ENCODE results near the gene RPN2.

DNA sequence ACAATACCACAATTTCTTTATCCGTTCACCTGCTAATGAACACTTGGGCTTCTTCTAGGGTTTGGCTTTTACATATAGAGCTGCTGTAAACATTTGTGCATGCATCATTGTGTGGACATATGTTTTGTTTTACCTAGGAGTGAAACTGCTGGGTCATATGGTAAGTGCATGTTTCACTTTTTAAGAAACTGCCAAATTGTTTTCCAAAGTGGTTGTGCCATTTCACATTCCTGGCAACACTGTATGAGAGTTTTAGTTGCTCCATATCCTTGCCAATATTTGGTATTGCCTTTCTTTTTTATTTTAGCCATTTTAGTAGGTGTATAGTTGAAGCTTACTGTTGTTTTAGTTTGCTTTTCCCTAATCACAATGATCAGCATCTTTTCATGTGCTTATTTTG lies 14.1 kb upstream of the RPN2 start:
- TF ChIP-seq, protein P1, sequence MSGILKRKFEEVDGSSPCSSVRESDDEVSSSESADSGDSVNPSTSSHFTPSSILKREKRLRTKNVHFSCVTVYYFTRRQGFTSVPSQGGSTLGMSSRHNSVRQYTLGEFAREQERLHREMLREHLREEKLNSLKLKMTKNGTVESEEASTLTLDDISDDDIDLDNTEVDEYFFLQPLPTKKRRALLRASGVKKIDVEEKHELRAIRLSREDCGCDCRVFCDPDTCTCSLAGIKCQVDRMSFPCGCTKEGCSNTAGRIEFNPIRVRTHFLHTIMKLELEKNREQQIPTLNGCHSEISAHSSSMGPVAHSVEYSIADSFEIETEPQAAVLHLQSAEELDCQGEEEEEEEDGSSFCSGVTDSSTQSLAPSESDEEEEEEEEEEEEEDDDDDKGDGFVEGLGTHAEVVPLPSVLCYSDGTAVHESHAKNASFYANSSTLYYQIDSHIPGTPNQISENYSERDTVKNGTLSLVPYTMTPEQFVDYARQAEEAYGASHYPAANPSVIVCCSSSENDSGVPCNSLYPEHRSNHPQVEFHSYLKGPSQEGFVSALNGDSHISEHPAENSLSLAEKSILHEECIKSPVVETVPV (CRISPR knock-in tag; IDR thresholded peaks at IDR 0.05) = no peak
- TF ChIP-seq, protein P2, sequence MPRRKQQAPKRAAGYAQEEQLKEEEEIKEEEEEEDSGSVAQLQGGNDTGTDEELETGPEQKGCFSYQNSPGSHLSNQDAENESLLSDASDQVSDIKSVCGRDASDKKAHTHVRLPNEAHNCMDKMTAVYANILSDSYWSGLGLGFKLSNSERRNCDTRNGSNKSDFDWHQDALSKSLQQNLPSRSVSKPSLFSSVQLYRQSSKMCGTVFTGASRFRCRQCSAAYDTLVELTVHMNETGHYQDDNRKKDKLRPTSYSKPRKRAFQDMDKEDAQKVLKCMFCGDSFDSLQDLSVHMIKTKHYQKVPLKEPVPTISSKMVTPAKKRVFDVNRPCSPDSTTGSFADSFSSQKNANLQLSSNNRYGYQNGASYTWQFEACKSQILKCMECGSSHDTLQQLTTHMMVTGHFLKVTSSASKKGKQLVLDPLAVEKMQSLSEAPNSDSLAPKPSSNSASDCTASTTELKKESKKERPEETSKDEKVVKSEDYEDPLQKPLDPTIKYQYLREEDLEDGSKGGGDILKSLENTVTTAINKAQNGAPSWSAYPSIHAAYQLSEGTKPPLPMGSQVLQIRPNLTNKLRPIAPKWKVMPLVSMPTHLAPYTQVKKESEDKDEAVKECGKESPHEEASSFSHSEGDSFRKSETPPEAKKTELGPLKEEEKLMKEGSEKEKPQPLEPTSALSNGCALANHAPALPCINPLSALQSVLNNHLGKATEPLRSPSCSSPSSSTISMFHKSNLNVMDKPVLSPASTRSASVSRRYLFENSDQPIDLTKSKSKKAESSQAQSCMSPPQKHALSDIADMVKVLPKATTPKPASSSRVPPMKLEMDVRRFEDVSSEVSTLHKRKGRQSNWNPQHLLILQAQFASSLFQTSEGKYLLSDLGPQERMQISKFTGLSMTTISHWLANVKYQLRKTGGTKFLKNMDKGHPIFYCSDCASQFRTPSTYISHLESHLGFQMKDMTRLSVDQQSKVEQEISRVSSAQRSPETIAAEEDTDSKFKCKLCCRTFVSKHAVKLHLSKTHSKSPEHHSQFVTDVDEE (CRISPR knock-in tag; IDR thresholded peaks at IDR 0.05) = no peak
- TF ChIP-seq TOX (CRISPR knock-in tag; IDR thresholded peaks at IDR 0.05; ENCODE audit: borderline replicate concordance) = no peak
- no peak for TF ChIP-seq RARB (CRISPR knock-in tag; IDR thresholded peaks at IDR 0.05)
- no peak for TF ChIP-seq ISL1 (CRISPR knock-in tag; IDR thresholded peaks at IDR 0.05)

Measured in SK-N-SH treated with all-trans-retinoic acid at 6 μM for 48 hours (cell line).